ENCODE data around the gene MAP4K1.

- TF ChIP-seq CTCF (IDR thresholded peaks at IDR 0.05; ENCODE audit: poor library complexity, severe bottlenecking) (no peak), EP300 (conservative IDR thresholded peaks at IDR 0.05; ENCODE audit: poor library complexity, severe bottlenecking) (no peak), POLR2AphosphoS5 (IDR thresholded peaks at IDR 0.05) (no peak), MXI1 (conservative IDR thresholded peaks at IDR 0.05; ENCODE audit: poor library complexity, severe bottlenecking) (no peak), EZH2 (IDR thresholded peaks at IDR 0.05; ENCODE audit: borderline replicate concordance, insufficient read depth, low read length, poor library complexity, severe bottlenecking) (no peak), RAD21 (conservative IDR thresholded peaks at IDR 0.05) (no peak), TAF1 (IDR thresholded peaks at IDR 0.05; ENCODE audit: low read depth) (no peak), REST (IDR thresholded peaks at IDR 0.05; ENCODE audit: borderline replicate concordance) (no peak)
Observed at GRCh38 chr19:38551450-38551813, 66.3 kb downstream of the MAP4K1 start.
